A673 (cell line): ENCODE results near the gene DNMBP. TPM values are rescaled to one million over a fixed set of nuclear protein-coding genes. Genes with fewer than 3 reads are reported as not detected.
A peak's percentile ranks its signal among the peaks of the same experiment; 100 is the strongest.

Source experiments
- BruUV-seq: library from RNA; stranded (reverse); fragments of 400-500 nt; replicated peaks from 2 replicates; lab custom pipeline; 2021; lab: Mats Ljungman, UMichigan
- CTCF ChIA-PET: fragments of 300-600 bp; sonication (Branson Sonifier 250); formaldehyde crosslinking; loops from one replicate; lab custom pipeline; 2022; ENCODE audit warnings: antibody characterized with exemption; lab: Charles Lee
- POLR2A ChIA-PET: fragments of 300-600 bp; sonication (Branson Sonifier 250); formaldehyde crosslinking; loops from one replicate; lab custom pipeline; 2022; ENCODE audit warnings: antibody characterized with exemption; ENCODE audit not compliant: low non-redundant PET; lab: Charles Lee
- DNase-seq: peaks from one replicate; pipeline ENCODE4 v3.0.0-alpha.2; 2015; ENCODE audit warnings: low spot score
- H3K27ac ChIP-seq: fragments of 200-600 bp; sonication (generic); 2 replicates; pipeline ENCODE4 v1.5.1; 2016; ENCODE audit warnings: mixed run types, low read depth, mild to moderate bottlenecking, mixed read lengths, antibody characterized with exemption, low read length; ENCODE audit not compliant: poor library complexity, severe bottlenecking
- H3K27me3 ChIP-seq: fragments of 200-600 bp; sonication (generic); replicated peaks from 2 replicates; pipeline ENCODE4 v1.6.1; 2017; ENCODE audit warnings: mixed run types, low read depth, mild to moderate bottlenecking, mixed read lengths, antibody characterized with exemption, low read length; ENCODE audit not compliant: insufficient read depth, poor library complexity
- H3K36me3 ChIP-seq: fragments of 200-600 bp; sonication (generic); 2 replicates; pipeline ENCODE4 v1.6.1; 2016; ENCODE audit warnings: mixed run types, mild to moderate bottlenecking, mixed read lengths, antibody characterized with exemption, low read length; ENCODE audit not compliant: insufficient read depth, poor library complexity, severe bottlenecking
- H3K4me1 ChIP-seq: fragments of 200-600 bp; sonication (generic); 2 replicates; pipeline ENCODE4 v1.6.1; 2017; ENCODE audit warnings: mixed run types, mild to moderate bottlenecking, mixed read lengths, antibody characterized with exemption, low read length; ENCODE audit not compliant: insufficient read depth, poor library complexity, severe bottlenecking
- H3K4me3 ChIP-seq: fragments of 200-600 bp; sonication (generic); 2 replicates; pipeline ENCODE4 v1.5.1; 2016; ENCODE audit warnings: low read depth, mixed run types, mild to moderate bottlenecking, mixed read lengths, low read length; ENCODE audit not compliant: poor library complexity, severe bottlenecking
- H3K9me3 ChIP-seq: fragments of 200-600 bp; sonication (generic); 2 replicates; pipeline ENCODE4 v1.6.1; 2016; ENCODE audit warnings: mixed run types, low read depth, mild to moderate bottlenecking, mixed read lengths, antibody characterized with exemption, low read length; ENCODE audit not compliant: poor library complexity, severe bottlenecking
- CTCF ChIP-seq: fragments of 300-800, 200-600 bp; sonication (generic); conservative IDR thresholded peaks from 2 replicates; pipeline ENCODE4 v1.5.1; 2017; ENCODE audit warnings: low read depth, mild to moderate bottlenecking, antibody characterized with exemption, low read length, moderate library complexity, mixed read lengths
- EZH2 ChIP-seq: fragments of 200-600 bp; sonication (generic); IDR thresholded peaks from 2 replicates; pipeline ENCODE4 v1.6.1; 2017; ENCODE audit warnings: borderline replicate concordance, low read depth, mild to moderate bottlenecking, mixed read lengths, antibody characterized with exemption, low read length; ENCODE audit not compliant: poor library complexity, severe bottlenecking
- intact Hi-C: fragments of 100-400 bp; cut with micrococcal nuclease; formaldehyde crosslinking; loops from one replicate; pipeline ENCODE4 v1.10.0; 2022; ENCODE audit not compliant: unreplicated experiment
- total RNA-seq: library from RNA; stranded (reverse); gene quantifications from 2 replicates; pipeline ENCODE4 v1.2.3, GENCODE V29; 2021

The DNMBP gene
- total RNA-seq, 1 experiment from 2014 or later: 28.0 TPM

DNA sequence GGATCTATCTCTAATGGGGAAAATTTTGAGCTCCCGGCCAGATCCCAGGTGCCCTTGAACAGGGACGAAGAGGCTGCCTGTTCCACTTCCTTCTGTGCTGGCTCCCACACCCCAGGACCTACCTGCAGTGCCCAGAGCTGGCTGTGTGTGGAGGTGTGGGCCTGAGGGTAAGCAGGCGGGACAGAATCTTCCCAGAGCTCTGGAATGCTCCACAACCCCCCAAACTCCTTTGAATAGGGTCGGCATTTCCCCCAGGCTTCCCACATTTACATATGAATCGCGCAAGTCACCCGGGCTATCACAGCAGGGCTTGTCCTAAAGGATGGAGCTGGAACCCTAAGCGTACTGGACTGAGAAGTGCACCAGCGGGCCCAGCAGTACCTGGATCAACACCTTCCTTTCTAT, 95.9 kb downstream of the DNMBP start:
- POLR2A ChIA-PET: interaction anchor here (0.6 to 0.7 kb wide), 2 partner anchors 61 to 97 kb away, joined by 3 to 8 read pairs; no protein-coding TSS in a partner anchor

DNA sequence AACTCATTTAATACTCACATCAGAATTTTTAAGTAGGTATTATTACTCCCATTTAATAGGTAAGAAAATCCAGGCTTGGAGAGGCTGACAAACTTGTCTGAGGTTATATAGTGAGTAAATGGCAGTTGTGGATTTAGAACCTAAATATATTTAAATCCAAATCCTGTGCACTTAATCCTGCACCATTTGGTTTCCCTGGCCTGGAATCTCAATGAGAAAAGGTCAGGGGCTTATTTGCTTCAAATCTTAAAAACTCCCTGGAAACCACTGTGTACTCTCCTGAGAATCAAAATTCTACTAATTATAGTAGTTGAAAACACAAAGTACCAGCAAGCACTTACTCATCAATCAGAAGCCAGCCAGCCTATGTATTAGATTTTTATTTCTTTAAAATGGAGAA, 97.7 kb downstream of the DNMBP start:
- intact Hi-C loops: no loop called here
- Histone ChIP-seq H3K4me1 (peaks cover 27% of the 10 kb centered on the region), H3K4me3 (peak overlapping the region; percentile 58), H3K36me3 (peaks cover 20% of the 10 kb centered on the region), H3K9me3 (no peaks in the 10 kb centered on the region), H3K27ac (peak overlapping the region; percentile 82), H3K27me3 (no peaks in the 10 kb centered on the region)
- DNase-seq: no peak
- CTCF ChIA-PET: no interaction called here
- no TSS peak for BruUV-seq
- TF ChIP-seq EZH2: no peak
- POLR2A ChIA-PET: no interaction called here

More for the DNA sequence above, 95.9 kb downstream of the DNMBP start:
- intact Hi-C loops: loop anchor here (1.0 kb wide), 1 partner anchor 132 kb away; no protein-coding TSS in a partner anchor
- no peaks in the 10 kb centered on the region for H3K9me3 ChIP-seq
- BruUV-seq: no TSS peak
- CTCF ChIA-PET: interaction anchor here (0.6 to 1.6 kb wide), 5 partner anchors 84 to 424 kb away, joined by 3 to 14 read pairs (median 8); partner anchors contain the start of gene DNMBP
- H3K4me1 ChIP-seq: peaks cover 43% of the 10 kb centered on the region
- no peaks in the 10 kb centered on the region for H3K27me3 ChIP-seq
- H3K4me3 ChIP-seq: peak overlapping the region; percentile 58
- TF ChIP-seq CTCF (peak; percentile 37), EZH2 (no peak)
- H3K27ac ChIP-seq: peak overlapping the region; percentile 82
- peak; percentile 92 for DNase-seq
- peaks cover 3% of the 10 kb centered on the region for H3K36me3 ChIP-seq

DNA sequence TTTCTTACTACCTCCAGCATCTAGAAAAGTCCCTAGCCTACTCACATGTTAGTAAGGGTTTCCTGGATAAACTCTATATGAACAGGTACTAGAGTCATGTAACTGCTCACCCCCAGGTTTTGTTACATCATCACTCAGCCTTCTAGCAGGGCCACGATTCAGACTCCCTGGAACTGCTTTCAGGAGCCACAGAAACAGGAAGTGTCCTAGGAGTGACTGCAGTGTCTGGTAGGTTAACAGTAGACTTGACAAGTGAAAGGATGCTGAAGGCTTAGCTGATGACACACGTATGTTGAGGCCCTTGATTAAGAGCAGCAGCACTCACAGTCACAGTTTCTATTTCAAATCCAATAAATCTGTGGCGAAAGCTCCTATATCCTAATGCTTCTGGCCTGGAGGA, 101.2 kb downstream of the DNMBP start:
- peaks cover 54% of the 10 kb centered on the region for H3K36me3 ChIP-seq
- no peak for DNase-seq
- BruUV-seq: no TSS peak

More for the DNA sequence above, 101.2 kb downstream of the DNMBP start:
- no peak overlapping the region for H3K27ac ChIP-seq
- TF ChIP-seq EZH2 (no peak), CTCF (no peak)
- CTCF ChIA-PET: interaction anchor here (0.5 kb wide), 1 partner anchor 141 kb away, joined by 3 read pairs; no protein-coding TSS in a partner anchor
- H3K4me3 ChIP-seq: no peak overlapping the region
- no peaks in the 10 kb centered on the region for H3K9me3 ChIP-seq
- POLR2A ChIA-PET: no interaction called here
- peaks cover 20% of the 10 kb centered on the region for H3K4me1 ChIP-seq
- intact Hi-C loops: no loop called here
- no peaks in the 10 kb centered on the region for H3K27me3 ChIP-seq
